Bronchial epithelial cell (primary cell): Measurements from ENCODE around the gene MAP3K20. TPM values are rescaled to one million over a fixed set of nuclear protein-coding genes. Genes with fewer than 3 reads are reported as not detected.
A peak's percentile ranks its signal among the peaks of the same experiment; 100 is the strongest.

Experiments used
- DNase-seq: peaks from one replicate; pipeline ENCODE4 v3.0.0-alpha.2; 2010; ENCODE audit warnings: low read depth
- FAIRE-seq: peaks from 2 replicates; lab custom pipeline; 2011; peaks lifted over from hg19 to GRCh38; lab: Jason Lieb, UNC
- H3K27me3 ChIP-seq: 2 replicates; pipeline ENCODE4 v1.5.1; 2011; ENCODE audit warnings: low read length; ENCODE audit not compliant: control insufficient read depth, insufficient read depth
- H3K36me3 ChIP-seq: 2 replicates; pipeline ENCODE4 v1.5.1; 2011; ENCODE audit warnings: low read length; ENCODE audit not compliant: control insufficient read depth, insufficient read depth
- H3K4me3 ChIP-seq: 2 replicates; pipeline ENCODE4 v1.5.1; 2011; ENCODE audit warnings: mild to moderate bottlenecking, low read depth, low read length, control low read depth
- total RNA-seq: library from RNA; depleted of rRNA; stranded (reverse); fragments of >200 nt; gene quantifications from 2 replicates; pipeline ENCODE4 v1.2.1, GENCODE V29; 2014
- TF ChIP-seq, protein P1 (sequence below): IDR thresholded peaks from 2 replicates; pipeline ENCODE4 v1.5.1; 2011; ENCODE audit warnings: mild to moderate bottlenecking, moderate library complexity, low read length, control low read depth, inconsistent platforms; ENCODE audit not compliant: insufficient read depth, severe bottlenecking

Gene MAP3K20
- total RNA-seq, 1 donor from 2014 or later, result 43.2 TPM

DNA sequence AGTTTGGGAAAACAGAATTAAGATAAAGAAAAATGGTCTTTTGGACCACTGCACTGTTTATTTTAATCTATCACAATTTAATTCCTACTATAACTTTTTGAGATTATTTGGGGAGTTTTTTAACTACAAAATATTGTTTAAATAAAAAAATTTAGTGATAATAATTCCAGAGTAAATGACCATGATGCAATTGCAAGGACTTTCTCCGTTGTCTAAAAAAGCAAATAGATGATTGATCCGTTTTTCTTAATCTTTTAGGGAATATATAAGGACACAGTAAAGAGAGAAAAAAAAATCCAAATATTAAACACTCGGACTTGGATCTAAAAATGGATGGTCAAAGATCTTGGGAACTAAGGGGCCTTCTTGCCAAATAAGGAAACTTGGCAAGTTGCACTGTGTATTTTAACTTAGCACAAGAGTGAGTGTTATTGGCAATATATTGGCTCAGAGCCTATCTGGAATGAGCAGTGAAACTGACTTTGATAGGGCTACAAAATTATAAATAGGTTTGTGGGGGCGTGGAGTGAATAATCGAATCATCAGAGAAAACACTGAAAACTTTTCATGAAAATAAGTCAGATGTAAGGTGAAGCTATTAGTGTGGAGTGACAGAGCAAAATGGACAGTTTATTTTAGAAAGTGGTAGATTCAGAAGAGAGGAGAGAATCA lies 2.0 kb downstream of the MAP3K20 start:
- Histone ChIP-seq H3K36me3 (peaks cover 2% of the 10 kb centered on the region), H3K27me3 (no peaks in the 10 kb centered on the region), H3K4me3 (no peak overlapping the region)
- FAIRE-seq (no peak), DNase-seq (peak; percentile 51)
- TF ChIP-seq, protein P1, sequence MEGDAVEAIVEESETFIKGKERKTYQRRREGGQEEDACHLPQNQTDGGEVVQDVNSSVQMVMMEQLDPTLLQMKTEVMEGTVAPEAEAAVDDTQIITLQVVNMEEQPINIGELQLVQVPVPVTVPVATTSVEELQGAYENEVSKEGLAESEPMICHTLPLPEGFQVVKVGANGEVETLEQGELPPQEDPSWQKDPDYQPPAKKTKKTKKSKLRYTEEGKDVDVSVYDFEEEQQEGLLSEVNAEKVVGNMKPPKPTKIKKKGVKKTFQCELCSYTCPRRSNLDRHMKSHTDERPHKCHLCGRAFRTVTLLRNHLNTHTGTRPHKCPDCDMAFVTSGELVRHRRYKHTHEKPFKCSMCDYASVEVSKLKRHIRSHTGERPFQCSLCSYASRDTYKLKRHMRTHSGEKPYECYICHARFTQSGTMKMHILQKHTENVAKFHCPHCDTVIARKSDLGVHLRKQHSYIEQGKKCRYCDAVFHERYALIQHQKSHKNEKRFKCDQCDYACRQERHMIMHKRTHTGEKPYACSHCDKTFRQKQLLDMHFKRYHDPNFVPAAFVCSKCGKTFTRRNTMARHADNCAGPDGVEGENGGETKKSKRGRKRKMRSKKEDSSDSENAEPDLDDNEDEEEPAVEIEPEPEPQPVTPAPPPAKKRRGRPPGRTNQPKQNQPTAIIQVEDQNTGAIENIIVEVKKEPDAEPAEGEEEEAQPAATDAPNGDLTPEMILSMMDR, result no peak

DNA sequence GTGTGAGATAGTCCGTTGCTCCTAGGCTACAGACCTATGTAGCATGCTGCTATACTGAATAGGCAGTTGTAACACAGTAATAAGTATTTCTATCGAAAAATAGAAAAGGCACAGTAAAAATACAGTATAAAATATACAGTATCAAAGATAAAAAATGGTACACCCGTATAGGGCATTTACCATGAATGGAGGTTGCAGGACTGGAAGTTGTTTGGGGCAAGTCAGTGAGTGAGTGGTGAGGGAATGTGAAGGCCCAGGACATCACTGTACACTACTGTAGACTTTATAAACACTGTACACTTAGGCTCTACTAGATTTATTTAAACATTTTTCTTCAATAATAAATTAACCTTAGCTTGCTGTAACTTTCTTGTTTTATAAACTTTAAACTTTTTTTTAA lies 3.5 kb downstream of the MAP3K20 start:
- DNase-seq, result no peak
- Histone ChIP-seq H3K27me3 (no peaks in the 10 kb centered on the region), H3K4me3 (no peak overlapping the region), H3K36me3 (peaks cover 2% of the 10 kb centered on the region)
- no peak for FAIRE-seq
- TF ChIP-seq, protein P1, result no peak

DNA sequence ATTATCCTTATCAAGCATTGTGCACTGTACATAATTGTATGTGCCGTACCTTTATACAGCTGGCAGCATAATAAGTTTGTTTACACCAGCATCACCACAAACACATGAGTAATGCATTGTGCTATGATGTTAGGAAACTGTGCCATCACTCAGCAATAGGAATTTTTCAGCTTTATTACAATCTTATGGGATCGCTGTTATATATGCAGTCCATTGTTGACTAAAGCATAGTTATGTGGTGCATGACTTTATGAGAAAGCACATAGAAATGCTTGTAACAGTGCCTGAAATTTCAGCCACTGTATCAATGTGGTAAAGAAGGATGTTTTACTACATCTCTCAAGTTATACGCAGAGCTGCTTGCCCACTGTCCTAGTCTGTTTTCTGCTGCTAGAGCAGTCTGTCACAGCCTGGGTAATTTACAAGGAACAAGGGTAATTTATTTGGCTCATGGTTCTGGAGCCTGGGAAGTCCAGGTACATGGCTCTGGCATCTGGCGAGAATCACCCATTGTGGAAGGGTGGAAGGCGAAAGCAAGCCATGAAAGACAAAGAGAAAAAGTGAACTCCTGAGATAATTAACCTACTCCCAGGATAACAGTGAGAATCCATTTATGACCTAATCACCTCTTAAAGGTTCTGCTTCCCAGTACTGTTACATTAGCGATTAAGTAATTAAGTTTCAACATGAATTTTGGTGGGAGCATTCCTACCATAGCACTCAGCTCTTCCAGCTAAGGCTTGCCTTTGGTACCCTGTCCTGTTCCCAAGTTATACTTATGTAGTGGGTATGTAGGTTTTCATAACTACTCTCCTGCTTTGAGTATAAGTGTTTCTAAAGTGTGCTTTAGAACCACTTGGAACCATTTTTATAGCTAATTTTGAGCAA lies 4.6 kb downstream of the MAP3K20 start:
- H3K36me3 ChIP-seq, result peaks cover 2% of the 10 kb centered on the region
- H3K27me3 ChIP-seq, result no peaks in the 10 kb centered on the region
- H3K4me3 ChIP-seq, result no peak overlapping the region
- DNase-seq (peak; percentile 91), FAIRE-seq (no peak)
- TF ChIP-seq, protein P1, result no peak

DNA sequence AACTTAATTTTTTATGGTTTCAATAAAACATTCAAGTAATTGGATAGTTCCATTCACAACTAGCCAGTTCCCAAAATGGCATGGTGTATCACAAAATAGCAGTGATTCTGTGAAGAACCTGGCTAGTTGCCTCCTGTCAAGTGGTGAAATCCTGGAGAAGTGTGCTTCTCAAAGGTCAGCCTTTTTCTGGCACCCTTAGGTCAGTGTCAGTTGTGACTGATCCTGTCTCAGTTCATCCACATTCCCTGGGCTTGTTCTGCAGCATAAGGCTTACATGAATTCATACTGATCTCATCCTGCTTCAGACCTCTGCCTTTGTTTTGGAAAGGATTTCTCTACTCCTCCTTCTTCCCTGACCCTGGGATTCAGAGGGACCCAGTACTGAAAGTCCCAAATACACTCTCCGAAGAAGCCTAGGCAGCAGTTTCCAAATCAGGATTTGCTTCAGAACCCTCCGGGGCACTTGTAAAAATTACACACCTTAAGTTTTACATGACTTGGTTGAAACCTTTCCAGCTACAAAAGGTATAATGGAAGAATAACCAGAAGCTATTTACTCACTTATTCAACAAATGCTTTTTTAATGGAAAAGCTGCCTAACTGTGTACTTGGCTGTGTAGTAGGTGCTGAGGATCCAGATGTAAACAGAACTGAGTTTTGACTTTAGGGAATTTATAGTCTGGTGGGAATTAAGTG lies 11.0 kb downstream of the MAP3K20 start:
- Histone ChIP-seq H3K27me3 (no peaks in the 10 kb centered on the region), H3K36me3 (peaks cover 2% of the 10 kb centered on the region), H3K4me3 (no peak overlapping the region)
- no peak for FAIRE-seq
- TF ChIP-seq, protein P1, result no peak
- DNase-seq, result no peak

DNA sequence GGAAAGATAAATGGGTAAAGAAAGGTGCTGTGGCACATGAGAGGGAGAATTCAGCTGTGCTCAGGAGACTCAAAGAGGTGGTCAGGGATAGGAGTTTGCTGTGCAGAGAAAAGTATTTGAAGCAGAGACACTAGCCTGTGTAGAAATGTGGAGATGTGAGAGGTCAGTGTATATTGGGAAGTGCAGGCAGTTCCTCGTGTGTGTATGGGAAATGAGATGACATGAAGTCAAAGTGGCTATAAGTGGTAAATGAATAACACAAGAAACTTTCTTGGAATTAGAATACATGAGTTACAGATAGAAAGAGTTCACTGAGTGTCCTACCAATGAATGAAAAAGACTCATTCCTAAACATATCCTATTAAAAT lies 11.6 kb downstream of the MAP3K20 start:
- no peak for FAIRE-seq
- TF ChIP-seq, protein P1, result no peak
- H3K27me3 ChIP-seq, result no peaks in the 10 kb centered on the region
- H3K4me3 ChIP-seq, result no peak overlapping the region
- peaks cover 2% of the 10 kb centered on the region for H3K36me3 ChIP-seq
- no peak for DNase-seq
